PC-3 (cell line): ENCODE data around the gene MCM9. TPM values are rescaled to one million over a fixed set of nuclear protein-coding genes. Genes with fewer than 3 reads are reported as not detected.

ENCODE experiments used
- ATAC-seq: fragments of 200-7000 bp; cut with Tn5 transposase; 2 replicates; pipeline ENCODE4 v1.9.1; 2020; ENCODE audit warnings: mild to moderate bottlenecking, moderate library complexity
- BruUV-seq: library from RNA; stranded (reverse); fragments of 400-500 nt; replicated peaks from 2 replicates; lab custom pipeline; 2021; lab: Mats Ljungman, UMichigan
- CTCF ChIA-PET: fragments of 300-600 bp; sonication (Branson Sonifier 250); formaldehyde crosslinking; loops from one replicate; lab custom pipeline; 2022; ENCODE audit warnings: antibody characterized with exemption; lab: Charles Lee
- POLR2A ChIA-PET: fragments of 300-600 bp; sonication (Branson Sonifier 250); formaldehyde crosslinking; loops from one replicate; lab custom pipeline; 2022; ENCODE audit warnings: antibody characterized with exemption; ENCODE audit not compliant: unreplicated experiment; lab: Charles Lee
- DNase-seq: peaks from one replicate; pipeline ENCODE4 v3.0.0-alpha.2; 2015
- H2AFZ ChIP-seq: fragments of 300-600 bp; sonication (generic); 2 replicates; pipeline ENCODE4 v1.6.0; 2016; ENCODE audit warnings: antibody characterized with exemption, low read length
- H3F3A ChIP-seq: fragments of 300-600 bp; sonication (generic); one replicate; pipeline ENCODE4 v1.6.0; 2017; ENCODE audit warnings: antibody characterized with exemption, low read length, control low read depth, mild to moderate bottlenecking; ENCODE audit not compliant: unreplicated experiment
- H3K27ac ChIP-seq: fragments of 300-600 bp; sonication (generic); 2 replicates; pipeline ENCODE4 v1.5.1; 2016; ENCODE audit warnings: mild to moderate bottlenecking, low read length
- H3K27me3 ChIP-seq: fragments of 300-600 bp; sonication (generic); 2 replicates; pipeline ENCODE4 v1.6.1; 2016; ENCODE audit warnings: low read length, mixed read lengths
- H3K36me3 ChIP-seq: fragments of 300-600 bp; sonication (generic); 2 replicates; pipeline ENCODE4 v1.6.1; 2016; ENCODE audit warnings: low read depth, mixed run types, low read length, mixed read lengths
- H3K4me1 ChIP-seq: fragments of 300-600 bp; sonication (generic); 2 replicates; pipeline ENCODE4 v1.5.1; 2016; ENCODE audit warnings: low read length; ENCODE audit not compliant: insufficient read depth
- H3K4me2 ChIP-seq: fragments of 300-600 bp; sonication (generic); 2 replicates; pipeline ENCODE4 v1.6.0; 2016; ENCODE audit warnings: low read length
- H3K4me3 ChIP-seq: fragments of 300-600 bp; sonication (generic); 2 replicates; pipeline ENCODE4 v1.5.1; 2016; ENCODE audit warnings: mild to moderate bottlenecking, low read length, mixed read lengths
- H3K79me2 ChIP-seq: fragments of 300-600 bp; sonication (generic); 2 replicates; pipeline ENCODE4 v1.6.1; 2017; ENCODE audit warnings: low read length, mixed read lengths
- H3K9ac ChIP-seq: fragments of 300-600 bp; sonication (generic); 2 replicates; pipeline ENCODE4 v1.6.0; 2016; ENCODE audit warnings: mild to moderate bottlenecking, low read length
- H3K9me2 ChIP-seq: fragments of 300-600 bp; sonication (generic); replicated peaks from 2 replicates; pipeline ENCODE4 v1.6.1; 2016; ENCODE audit warnings: mixed run types, low read length, mixed read lengths
- H3K9me3 ChIP-seq: fragments of 300-600 bp; sonication (generic); 2 replicates; pipeline ENCODE4 v1.6.1; 2016; ENCODE audit warnings: low read length, mixed read lengths
- H4K20me1 ChIP-seq: fragments of 300-600 bp; sonication (generic); 2 replicates; pipeline ENCODE4 v1.6.1; 2016; ENCODE audit warnings: low read length, mixed read lengths
- CTCF ChIP-seq: fragments of 300-600 bp; sonication (generic); conservative IDR thresholded peaks from 2 replicates; pipeline ENCODE4 v1.5.1; 2017; ENCODE audit warnings: antibody characterized with exemption, low read depth, mild to moderate bottlenecking, low read length
- EZH2 ChIP-seq: fragments of 300-600 bp; sonication (generic); IDR thresholded peaks from one replicate; pipeline ENCODE4 v1.6.1; 2017; ENCODE audit warnings: antibody characterized with exemption, mild to moderate bottlenecking, low read length; ENCODE audit not compliant: unreplicated experiment
- EZH2phosphoT487 ChIP-seq: fragments of 300-600 bp; sonication (generic); IDR thresholded peaks from 2 replicates; pipeline ENCODE4 v1.6.1; 2018; ENCODE audit warnings: mild to moderate bottlenecking, antibody characterized with exemption, low read length, borderline replicate concordance
- intact Hi-C: fragments of 100-400 bp; cut with micrococcal nuclease; formaldehyde crosslinking; loops from 2 replicates; pipeline ENCODE4 v1.9.0; 2023
- total RNA-seq: library from RNA; depleted of rRNA; stranded (reverse); fragments of >200 nt; gene quantifications from 2 replicates; pipeline ENCODE4 v1.2.3, GENCODE V29; 2014

The MCM9 gene
- total RNA-seq, 1 experiment from 2014 or later, result 5.8 TPM

GRCh38 chr6:118908441-118908840 is 26.5 kb downstream of the MCM9 start:
- ATAC-seq, result no peak
- DNase-seq, result no peak
- H3K4me1 ChIP-seq, result no peaks in the 10 kb centered on the region
- no peak overlapping the region for H3K27ac ChIP-seq
- H3K9me3 ChIP-seq, result no peaks in the 10 kb centered on the region
- TF ChIP-seq CTCF, result no peak
- TF ChIP-seq EZH2phosphoT487, result no peak
- H3K4me2 ChIP-seq, result no peak overlapping the region
- intact Hi-C loops, result no loop called here
- no peak overlapping the region for H3K9ac ChIP-seq
- no peaks in the 10 kb centered on the region for H3K9me2 ChIP-seq
- H3K27me3 ChIP-seq, result no peaks in the 10 kb centered on the region
- no TSS peak for BruUV-seq
- H3K36me3 ChIP-seq, result peaks cover 74% of the 10 kb centered on the region
- CTCF ChIA-PET, result no interaction called here
- no peaks in the 10 kb centered on the region for H3F3A ChIP-seq
- no peak overlapping the region for H3K4me3 ChIP-seq
- H4K20me1 ChIP-seq, result 0 out of 2 replicates have a peak, but pooled peaks cover 3% of the 10 kb centered on the region
- POLR2A ChIA-PET, result no interaction called here
- H3K79me2 ChIP-seq, result peaks cover 10% of the 10 kb centered on the region
- no peak overlapping the region for H2AFZ ChIP-seq

- DNase-seq, result no peak
- POLR2A ChIA-PET, result no interaction called here
- intact Hi-C loops, result no loop called here
These were observed 29.1 kb downstream of the MCM9 start for GRCh38 chr6:118905851-118906250.

GRCh38 chr6:118905084-118905483 is 29.9 kb downstream of the MCM9 start:
- H3K4me3 ChIP-seq, result no peak overlapping the region
- H3K27me3 ChIP-seq, result no peaks in the 10 kb centered on the region
- ChIA-PET POLR2A (no interaction called here), CTCF (no interaction called here)
- no peaks in the 10 kb centered on the region for H3K9me2 ChIP-seq
- H3K4me2 ChIP-seq, result no peak overlapping the region
- no peaks in the 10 kb centered on the region for H3K9me3 ChIP-seq
- H3K4me1 ChIP-seq, result no peaks in the 10 kb centered on the region
- H3K9ac ChIP-seq, result no peak overlapping the region
- H3F3A ChIP-seq, result no peaks in the 10 kb centered on the region
- TF ChIP-seq CTCF, result no peak
- TF ChIP-seq EZH2phosphoT487, result no peak
- no peak for TF ChIP-seq EZH2
- H3K36me3 ChIP-seq, result peaks cover 74% of the 10 kb centered on the region
- BruUV-seq, result no TSS peak
- H3K27ac ChIP-seq, result no peak overlapping the region
- peaks cover 42% of the 10 kb centered on the region for H3K79me2 ChIP-seq
- ATAC-seq (no peak), DNase-seq (no peak)
- 0 out of 2 replicates have a peak, but pooled peaks cover 3% of the 10 kb centered on the region for H4K20me1 ChIP-seq
- no peak overlapping the region for H2AFZ ChIP-seq
- intact Hi-C loops, result no loop called here

More at GRCh38 chr6:118905851-118906250, 29.1 kb downstream of the MCM9 start:
- H3K9me2 ChIP-seq, result no peaks in the 10 kb centered on the region
- H3K9ac ChIP-seq, result no peak overlapping the region
- TF ChIP-seq CTCF (no peak), EZH2 (no peak), EZH2phosphoT487 (no peak)
- H3K4me2 ChIP-seq, result no peak overlapping the region
- H3K4me1 ChIP-seq, result no peaks in the 10 kb centered on the region
- H3K9me3 ChIP-seq, result no peaks in the 10 kb centered on the region
- no TSS peak for BruUV-seq
- 0 out of 2 replicates have a peak, but pooled peaks cover 3% of the 10 kb centered on the region for H4K20me1 ChIP-seq
- peaks cover 76% of the 10 kb centered on the region for H3K36me3 ChIP-seq
- no peak overlapping the region for H3K4me3 ChIP-seq
- no peaks in the 10 kb centered on the region for H3F3A ChIP-seq
- no peaks in the 10 kb centered on the region for H3K27me3 ChIP-seq
- no peak for ATAC-seq
- CTCF ChIA-PET, result no interaction called here
- peaks cover 34% of the 10 kb centered on the region for H3K79me2 ChIP-seq
- H3K27ac ChIP-seq, result no peak overlapping the region
- H2AFZ ChIP-seq, result no peak overlapping the region
